HG02798 (cell line): ENCODE results near the gene STON2.
"Not testable (repeated sequence)": the region's sequence is repeated elsewhere in the genome, so short reads cannot be mapped to it uniquely, and the experiment has no call there.

ENCODE experiments used
- ATAC-seq: cut with Tn5 transposase; IDR thresholded peaks from one replicate; pipeline ENCODE4 v1.9.1; 2021; ENCODE audit warnings: mild to moderate bottlenecking; ENCODE audit not compliant: unreplicated experiment, poor library complexity

STON2 gene

DNA sequence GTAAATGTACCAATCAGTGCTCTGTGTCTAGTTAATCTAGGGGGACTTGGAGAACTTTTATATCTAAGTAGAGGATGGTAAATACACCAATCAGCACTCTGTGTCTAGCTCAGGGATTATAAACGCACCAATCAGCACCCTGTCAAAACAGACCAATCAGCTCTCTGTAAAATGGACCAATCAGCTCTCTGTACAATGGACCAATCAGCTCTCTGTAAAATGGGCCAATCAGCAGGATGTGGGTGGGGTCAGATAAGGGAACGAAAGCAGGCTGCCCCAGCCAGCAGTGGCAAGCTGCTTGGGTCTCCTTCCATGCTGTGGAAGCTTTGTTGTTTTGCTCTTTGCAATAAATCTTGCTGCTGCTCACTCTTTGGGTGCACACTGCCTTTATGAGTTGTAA lies 163.3 kb downstream of the STON2 start:
- not testable (repeated sequence) for ATAC-seq

DNA sequence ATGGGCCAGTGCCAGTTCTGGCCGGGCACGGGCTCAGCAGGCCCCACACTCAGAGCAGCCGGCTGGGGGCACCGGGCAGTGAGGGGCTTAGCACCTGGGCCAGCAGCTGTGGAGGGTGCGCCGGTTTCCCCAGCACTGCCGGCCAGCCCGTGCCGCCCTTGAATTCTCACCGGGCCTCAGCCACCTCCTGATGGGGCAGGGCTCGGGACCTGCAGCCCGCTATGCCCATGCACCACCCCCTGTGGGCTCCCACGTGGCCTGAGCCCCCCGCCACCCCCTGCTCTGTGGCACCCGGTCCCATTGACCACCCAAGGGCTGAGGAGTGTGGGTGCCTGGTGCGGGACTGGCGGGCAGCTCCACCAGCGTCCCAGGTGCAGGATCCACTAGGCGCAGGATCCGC lies 164.0 kb downstream of the STON2 start:
- no peak for ATAC-seq

- peak; percentile 41 for ATAC-seq
Measured at GRCh38 chr14:81235096-81235495, 165.0 kb downstream of the STON2 start.

GRCh38 chr14:81234278-81234677 lies 165.8 kb downstream of the STON2 start:
- ATAC-seq = no peak

- ATAC-seq = no peak
Measured at GRCh38 chr14:81233615-81234014, 166.5 kb downstream of the STON2 start.

DNA sequence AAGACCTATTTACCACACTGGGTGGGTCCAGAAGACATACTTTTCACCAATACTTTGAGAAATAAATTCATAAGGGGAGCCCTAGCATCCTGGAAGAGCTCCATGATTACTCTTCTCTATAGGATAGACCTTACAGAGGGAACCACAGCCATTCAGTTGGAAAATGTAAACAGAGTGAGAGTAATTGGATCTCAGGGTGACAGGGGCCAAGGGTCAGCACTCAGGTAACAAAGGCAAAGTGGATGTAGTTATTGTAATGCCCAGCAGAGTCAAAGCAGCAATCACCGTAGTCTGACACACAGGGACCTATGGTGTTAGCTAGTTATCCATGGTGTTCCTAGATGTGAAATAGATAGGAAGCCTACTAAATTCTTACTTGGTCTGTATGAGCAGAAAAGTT lies 168.6 kb downstream of the STON2 start:
- no peak for ATAC-seq

- no peak for ATAC-seq
Measured at GRCh38 chr14:81224222-81224621, 175.9 kb downstream of the STON2 start.

GRCh38 chr14:81223788-81224187 lies 176.3 kb downstream of the STON2 start:
- not testable (repeated sequence) for ATAC-seq

DNA sequence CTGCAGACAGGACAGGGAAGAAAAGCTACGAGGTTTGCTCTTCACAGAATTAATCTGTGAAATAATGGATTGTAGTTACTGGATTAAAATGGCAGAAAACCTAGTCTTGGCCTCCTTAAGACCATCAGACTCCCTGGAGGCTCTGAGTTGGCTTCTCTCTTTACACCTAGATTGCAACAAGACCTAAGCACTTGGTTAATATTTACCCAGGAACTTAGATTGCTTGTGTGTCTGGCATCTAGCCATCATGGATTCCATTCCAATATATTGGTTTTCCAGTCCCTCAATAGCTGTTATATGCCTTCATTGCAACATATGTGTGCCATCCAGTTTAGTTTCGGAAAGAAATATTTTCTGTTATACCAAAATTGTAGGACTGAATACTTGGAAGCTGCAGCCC lies 177.4 kb downstream of the STON2 start:
- no peak for ATAC-seq

DNA sequence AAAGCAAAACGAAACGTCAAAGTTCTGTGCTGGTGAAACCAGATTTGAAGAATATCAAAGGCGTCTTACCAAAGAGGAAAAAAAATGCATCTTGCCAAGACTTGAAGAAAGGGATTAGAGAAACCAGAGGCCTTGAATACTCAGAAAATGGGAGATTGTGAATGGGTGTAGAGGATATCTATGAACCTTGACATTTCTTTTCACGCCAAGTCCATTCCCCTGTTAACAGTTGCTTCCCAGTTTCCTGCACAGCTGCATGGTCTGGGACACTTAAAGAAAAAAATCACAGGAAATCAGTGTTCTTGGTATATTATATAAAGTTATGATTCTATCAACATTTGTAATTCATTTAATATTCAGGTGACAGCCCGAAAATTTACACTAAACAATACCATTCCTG lies 178.0 kb downstream of the STON2 start:
- no peak for ATAC-seq

DNA sequence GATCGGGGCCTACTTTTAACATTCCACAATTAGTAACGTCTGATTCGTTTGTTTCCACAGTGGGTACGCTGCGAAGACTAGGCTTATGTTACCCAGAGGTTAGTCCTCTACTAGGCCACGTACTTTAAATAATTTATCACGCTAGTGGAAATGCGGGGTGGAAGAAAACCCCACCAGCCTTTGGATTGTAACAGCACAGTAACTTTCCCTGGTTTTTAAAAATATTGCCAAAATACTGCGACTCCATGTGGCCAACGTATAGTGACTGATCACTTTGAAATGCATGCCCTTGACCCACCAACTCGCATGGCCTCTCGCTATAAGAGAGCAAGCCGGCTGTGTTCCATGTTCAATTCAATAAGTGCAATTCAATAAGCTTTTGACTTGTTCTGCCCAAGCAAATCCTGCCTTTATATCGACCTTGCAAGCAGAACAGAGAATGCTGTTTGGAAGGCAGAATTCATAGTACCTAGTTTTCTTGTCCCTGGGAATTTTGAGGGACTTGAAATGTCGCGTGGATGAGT lies 178.5 kb downstream of the STON2 start:
- ATAC-seq = no peak

- ATAC-seq = peak; percentile 77
Measured at GRCh38 chr14:81220830-81221578, 179.1 kb downstream of the STON2 start, which contains the start of gene GTF2A1. GTF2A1 (minus strand) TSS chr14:81220959; CDS start chr14:81220518, 441 bp downstream.

- no peak for ATAC-seq
Measured at GRCh38 chr14:81220580-81220829, 179.6 kb downstream of the STON2 start.

DNA sequence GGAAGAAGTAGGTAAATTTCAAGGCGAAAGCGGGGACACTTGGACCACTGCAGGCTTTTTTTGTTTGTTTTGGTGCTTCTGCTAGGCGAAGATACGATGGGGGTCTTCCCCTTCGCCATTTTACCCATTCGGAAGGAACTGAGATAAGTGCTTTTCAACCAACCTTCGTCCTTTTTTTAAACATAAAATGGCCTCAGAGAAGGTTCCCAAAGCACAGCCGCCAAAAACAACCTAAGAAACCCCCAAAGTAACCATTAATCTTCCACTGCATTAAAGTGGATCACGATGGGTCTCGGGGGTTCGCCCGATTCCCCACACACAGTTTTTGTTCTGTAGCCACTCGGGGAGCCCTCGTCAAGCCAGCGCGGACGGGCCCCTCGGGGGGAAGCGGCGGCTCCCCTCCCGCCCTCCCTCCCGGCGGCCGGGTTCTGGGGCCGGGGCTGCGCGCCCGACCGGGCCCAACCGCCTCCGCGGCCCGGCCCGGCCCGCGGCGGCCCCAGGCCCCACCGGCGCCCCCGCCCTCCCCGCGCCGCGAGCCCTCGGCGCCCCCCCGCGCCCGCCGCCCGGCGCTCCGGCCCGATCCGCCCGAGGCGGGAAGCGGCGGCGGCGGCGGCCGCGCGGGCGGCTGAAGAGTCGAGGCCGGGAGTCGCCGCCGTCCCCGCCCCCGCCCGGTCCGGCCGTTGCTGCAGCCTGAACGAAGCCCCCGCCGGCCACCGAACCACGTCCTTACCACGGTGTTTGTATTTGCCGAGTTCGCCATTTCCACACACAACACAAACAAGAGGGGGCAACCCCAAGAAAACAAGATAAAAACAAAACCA lies 180.2 kb downstream of the STON2 start:
- ATAC-seq = peak; percentile 5

DNA sequence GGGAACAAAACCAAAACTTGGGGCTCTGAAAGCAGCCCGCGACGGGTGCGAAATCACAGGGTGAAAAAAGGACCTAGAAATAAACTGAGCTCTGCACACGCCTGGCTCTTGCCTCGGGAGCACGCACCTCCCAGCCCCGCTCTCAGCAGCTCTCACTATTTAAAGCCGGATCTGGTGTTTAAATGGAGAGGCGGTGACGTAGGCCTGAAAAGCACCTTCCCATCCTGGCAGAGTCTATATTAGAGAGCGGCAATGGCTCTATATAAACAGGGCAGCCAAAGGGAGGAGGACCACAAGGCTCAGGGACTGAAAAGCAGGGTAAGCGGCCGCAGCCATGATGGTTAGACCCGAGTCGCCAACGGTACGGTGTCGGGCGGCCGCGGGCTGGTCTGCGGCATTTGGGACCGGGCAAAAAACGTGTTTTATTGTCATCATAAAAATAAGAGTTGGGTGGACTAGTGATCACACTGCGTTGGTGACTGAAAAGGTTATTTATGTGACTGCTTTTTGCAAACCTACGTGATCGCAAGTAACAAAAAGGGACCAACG lies 180.8 kb downstream of the STON2 start:
- peak; percentile 60 for ATAC-seq

DNA sequence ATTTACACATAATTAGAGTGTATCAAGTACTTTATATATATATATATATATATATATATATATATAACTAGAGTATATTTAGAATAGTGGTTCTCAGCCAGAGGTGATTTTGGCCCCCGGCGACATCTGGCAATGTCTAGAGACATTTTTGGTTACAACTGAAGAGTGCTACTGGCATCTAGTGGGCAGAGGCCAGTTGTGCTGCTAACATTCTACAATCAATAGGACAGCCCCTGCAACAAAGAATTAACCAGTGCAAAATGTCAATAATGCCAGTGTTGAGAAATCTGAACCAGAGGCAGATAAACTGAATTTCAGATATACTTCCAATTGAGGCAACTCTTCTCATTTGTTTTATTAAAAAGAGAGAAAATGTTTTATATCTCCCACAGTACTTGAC lies 188.3 kb downstream of the STON2 start:
- peak; percentile 75 for ATAC-seq
